HEK293 (cell line): Measurements from ENCODE around the gene RB1.
"Not testable (repeated sequence)": the region's sequence is repeated elsewhere in the genome, so short reads cannot be mapped to it uniquely, and the experiment has no call there.

ENCODE experiments used
- AEBP2 ChIP-seq: fragments of 450-650 bp; formaldehyde crosslinking; IDR thresholded peaks from 2 replicates; pipeline ENCODE4 v1.5.1; 2016; ENCODE audit warnings: missing biosample characterization, missing genetic modification characterization, borderline replicate concordance
- CTCF ChIP-seq: fragments of 450-650 bp; formaldehyde crosslinking; IDR thresholded peaks from 2 replicates; pipeline ENCODE4 v1.5.1; 2016; ENCODE audit warnings: missing biosample characterization, missing genetic modification characterization
- ZNF580 ChIP-seq: fragments of 450-650 bp; formaldehyde crosslinking; IDR thresholded peaks from 2 replicates; pipeline ENCODE4 v1.5.1; 2016; ENCODE audit warnings: missing biosample characterization, missing genetic modification characterization
- ZNF664 ChIP-seq: fragments of 450-650 bp; formaldehyde crosslinking; IDR thresholded peaks from 2 replicates; pipeline ENCODE4 v1.5.1; 2016; ENCODE audit warnings: missing biosample characterization, missing genetic modification characterization

- not testable (repeated sequence) for TF ChIP-seq ZNF664; ZNF580 (tag by site-specific recombination); CTCF (tag by site-specific recombination); AEBP2 (tag by site-specific recombination)
Observed at GRCh38 chr13:48426755-48427298, 123.3 kb downstream of the RB1 start.
